GM18868 (cell line): ENCODE measurements around the gene SLC35D2.
"Not testable (repeated sequence)": the region's sequence is repeated elsewhere in the genome, so short reads cannot be mapped to it uniquely, and the experiment has no call there.

ENCODE experiments used
- ATAC-seq: cut with Tn5 transposase; IDR thresholded peaks from one replicate; pipeline ENCODE4 v1.9.1; 2021; ENCODE audit warnings: mild to moderate bottlenecking, moderate library complexity; ENCODE audit not compliant: unreplicated experiment

Gene SLC35D2

DNA sequence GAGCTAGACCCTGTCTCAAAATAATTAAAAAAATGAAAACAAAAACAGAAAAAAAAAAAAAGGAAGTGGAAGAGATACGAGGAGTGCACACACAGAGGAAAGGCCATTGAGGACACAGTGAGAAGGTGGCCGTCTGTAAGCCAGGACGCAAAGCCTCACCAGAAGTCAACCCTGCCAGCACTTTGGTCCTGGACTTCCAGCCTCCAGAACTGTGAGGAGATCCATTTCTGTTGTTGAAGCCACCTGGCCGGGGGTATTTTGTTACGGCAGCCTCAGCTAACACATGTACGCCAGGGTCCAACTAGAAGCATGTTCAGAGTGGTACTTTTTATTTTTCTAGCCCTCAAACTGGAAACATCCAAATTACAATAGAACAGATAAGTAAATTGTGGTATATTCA lies 21.8 kb downstream of the SLC35D2 start:
- ATAC-seq, result no peak

DNA sequence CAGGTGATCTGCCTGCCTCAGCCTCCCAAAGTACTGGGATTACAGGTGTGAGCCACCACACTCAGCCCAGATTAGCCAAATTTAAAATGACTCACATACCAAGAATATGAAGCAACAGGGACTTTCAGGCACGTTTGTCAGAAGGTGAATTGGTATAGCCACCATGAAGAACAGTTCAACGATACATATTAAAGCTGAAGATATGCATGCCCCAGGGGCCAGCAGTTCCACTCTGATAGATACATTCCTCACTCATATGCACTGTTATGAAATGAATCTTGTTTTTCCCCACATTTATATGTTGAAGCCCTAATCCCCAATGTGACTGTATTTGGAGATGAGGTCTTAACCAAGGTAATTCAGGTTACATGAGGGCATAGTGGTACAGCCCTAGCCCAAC lies 22.5 kb downstream of the SLC35D2 start:
- ATAC-seq, result no peak

DNA sequence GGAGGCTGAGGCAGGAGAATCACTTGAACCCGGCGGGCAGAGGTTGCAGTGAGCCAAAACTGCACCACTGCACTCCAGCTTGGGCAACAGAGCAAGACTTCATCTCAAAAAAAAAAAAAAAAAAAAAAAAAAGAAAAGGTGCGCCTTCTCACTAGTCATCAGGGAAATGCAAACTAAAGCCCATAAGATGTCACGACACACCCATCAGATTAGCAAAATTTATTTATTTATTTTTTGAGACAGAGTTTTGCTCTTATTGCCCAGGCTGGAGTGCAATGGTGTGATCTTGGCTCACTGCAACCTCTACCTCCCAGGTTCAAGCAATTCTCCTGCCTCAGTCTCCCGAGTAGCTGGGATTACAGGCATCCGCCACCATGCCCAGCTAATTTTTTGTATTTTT lies 23.0 kb downstream of the SLC35D2 start:
- not testable (repeated sequence) for ATAC-seq

DNA sequence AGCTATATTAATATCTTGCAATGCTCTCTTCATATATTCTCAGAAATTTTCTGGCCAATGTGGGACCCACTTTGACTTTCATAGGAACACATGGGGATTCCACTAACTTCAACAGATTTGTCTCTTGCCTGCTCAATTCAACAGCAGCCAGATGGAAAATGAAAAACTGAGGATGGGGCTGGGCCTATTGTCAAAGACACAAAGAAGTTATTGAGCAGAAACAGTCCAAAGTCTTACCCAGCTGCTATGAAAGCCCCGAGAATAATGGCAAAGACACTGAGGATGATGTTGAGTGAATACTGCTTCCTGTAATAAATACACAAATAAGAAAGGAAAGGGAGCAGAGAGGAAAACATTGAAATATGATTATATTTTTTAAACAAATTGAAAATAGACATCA lies 32.6 kb downstream of the SLC35D2 start:
- ATAC-seq, result no peak

DNA sequence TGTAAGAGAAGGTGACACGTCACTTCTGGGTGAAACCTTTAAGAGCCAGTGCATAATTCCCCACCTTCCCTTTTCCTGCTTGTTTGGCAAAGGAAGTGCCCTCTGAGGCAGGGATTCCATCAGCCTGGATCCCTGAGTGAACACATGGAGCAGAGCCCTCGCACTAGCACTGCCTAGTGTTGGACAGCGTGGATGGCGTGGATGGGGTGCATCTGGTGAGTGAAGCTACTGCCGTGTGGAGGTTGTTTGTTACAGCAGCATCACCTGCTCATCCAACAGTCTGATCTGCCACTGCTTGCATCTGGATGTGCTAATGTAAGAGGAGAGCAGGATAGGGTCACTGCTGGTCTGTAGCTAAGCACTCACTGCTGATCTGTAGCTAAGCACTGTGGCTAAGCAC lies 35.2 kb downstream of the SLC35D2 start:
- no peak for ATAC-seq

DNA sequence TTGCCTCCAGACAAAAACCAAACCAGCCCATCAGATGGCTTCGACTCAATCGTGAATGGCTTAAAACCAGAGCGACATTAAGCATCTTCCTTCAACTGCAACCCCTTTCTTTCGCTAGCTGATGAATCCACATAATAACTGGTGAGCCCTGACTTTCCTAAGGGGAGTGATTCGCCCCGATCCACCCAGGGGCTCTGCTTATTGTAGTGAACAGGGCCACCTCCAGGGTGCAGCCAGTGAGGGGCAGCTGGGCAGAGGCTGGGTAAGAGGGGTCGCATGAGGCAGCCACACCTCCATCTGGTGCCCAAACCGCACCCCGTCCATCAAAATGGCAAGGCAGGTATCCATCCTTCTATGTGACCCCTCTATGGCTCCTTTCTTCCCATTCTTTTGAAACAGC lies 38.0 kb downstream of the SLC35D2 start:
- no peak for ATAC-seq

DNA sequence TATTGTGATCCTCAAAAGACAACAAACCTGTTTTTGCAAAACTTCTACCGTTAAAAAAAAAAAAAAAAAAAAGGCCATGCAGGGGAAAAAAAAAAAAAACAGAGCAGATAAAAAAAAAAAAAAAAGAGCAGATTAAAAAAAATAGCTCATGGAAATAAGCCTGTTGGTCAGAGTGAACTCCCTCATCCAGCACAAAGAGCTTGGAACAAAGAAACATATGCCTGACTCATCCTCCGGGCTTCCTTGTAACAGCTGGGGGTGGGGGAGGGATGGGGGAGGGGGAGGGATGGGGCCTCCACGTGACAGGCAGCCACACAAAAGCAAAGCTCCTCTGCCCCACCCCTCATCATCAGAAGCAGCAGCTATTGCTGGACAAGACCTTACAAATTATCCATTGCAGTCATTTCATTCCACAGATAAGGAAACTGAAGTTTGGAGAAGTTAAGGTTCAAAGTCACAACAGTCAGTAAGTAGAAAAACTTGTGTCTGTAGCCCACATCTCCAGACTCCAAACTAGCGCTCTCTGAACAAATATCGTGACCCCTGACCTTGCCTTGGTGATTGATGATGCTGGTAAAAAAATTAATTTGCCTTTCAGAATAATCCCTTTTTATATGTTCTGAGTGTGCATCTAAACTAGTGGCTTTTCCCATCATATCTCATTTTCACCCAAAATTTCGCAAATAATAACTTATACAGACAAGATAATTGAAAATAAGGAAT lies 38.9 kb downstream of the SLC35D2 start:
- no peak for ATAC-seq

DNA sequence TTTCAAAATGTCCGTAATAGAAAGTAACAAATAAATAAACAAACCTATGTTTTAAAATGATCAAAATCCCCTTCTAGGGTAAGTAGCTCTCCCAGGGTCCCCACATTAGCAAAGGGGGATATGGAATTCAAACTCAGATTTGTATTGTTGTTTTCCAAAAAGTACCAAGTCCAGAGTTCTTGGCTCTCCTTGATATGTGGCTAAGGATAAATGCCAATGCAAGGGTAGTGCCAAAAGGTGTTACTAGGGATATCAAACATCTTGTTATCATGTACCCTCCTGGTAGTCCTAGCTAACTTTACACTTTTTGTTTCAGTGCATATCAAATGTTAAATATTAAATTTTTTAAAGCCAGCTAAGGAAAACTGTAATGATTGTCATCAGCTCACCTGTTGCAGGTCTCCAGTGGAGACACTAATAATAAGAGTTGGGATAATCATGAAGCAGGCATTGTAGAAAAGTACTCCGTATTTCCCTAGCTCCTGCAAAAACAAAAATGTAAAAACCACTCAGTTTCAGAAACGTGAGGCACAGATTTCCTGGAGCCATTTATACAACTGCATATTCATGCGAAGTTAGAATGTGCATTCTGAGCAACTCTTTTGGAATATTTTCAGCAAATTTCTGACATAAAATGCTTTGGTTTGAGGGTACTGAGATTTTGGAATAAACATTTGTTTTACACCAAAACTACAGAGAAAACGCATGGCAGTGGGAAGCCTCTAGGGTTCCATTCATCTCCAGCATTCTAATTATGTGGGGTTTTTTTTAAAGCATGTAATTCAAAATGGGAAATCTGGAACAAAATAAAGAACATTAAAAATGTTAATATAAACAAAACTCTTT lies 39.8 kb downstream of the SLC35D2 start:
- ATAC-seq, result no peak

DNA sequence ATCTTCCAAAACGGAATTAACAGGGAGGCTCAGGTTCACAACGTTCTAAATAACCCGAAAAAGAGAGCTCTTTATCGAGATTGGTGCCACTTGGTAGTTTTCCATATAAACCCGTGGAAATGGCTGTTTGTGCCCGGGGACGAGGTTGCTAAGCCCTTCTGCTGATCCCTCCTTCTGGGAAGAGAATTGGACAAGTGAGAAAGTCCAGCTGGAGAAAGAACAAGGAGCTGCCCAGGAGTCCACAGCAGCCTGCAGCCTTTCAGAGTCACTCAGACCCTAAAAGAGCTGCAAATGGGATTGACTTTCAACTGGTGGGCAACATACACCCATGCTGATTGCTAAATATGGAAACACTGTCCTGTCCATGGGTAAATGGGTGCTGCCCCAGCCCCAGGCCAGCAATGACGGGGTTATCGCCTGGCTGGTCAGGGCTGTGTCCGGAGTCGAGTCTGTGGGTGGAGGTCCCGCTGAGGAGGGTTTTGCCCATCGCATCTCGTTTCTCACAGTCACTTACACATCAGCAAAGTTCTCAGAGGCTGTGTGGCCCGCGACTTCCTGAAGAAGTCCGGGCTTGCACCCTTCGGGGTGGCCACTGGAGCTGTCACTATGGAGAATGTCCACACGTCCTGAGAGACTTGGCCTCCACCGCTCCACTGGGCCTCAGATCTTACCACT lies 40.8 kb downstream of the SLC35D2 start:
- no peak for ATAC-seq

DNA sequence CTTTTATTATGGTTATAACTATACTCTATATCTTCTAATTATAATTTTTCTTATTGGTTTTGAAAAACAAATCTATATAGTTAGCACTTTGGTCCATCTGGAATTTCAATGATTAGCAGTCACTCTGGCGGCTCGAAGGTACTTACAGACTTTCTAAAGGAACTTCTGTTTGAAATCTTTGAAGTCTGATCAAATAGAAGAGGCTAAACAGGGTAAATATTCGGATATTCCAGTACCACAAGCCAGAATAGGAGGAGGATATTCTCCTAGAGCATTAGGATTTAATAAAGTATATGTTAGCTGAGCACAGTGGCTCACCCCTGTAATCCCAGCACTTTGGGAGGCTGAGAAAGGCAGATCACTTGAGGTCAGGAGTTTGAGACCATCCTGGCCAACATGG lies 42.8 kb downstream of the SLC35D2 start:
- ATAC-seq, result no peak

DNA sequence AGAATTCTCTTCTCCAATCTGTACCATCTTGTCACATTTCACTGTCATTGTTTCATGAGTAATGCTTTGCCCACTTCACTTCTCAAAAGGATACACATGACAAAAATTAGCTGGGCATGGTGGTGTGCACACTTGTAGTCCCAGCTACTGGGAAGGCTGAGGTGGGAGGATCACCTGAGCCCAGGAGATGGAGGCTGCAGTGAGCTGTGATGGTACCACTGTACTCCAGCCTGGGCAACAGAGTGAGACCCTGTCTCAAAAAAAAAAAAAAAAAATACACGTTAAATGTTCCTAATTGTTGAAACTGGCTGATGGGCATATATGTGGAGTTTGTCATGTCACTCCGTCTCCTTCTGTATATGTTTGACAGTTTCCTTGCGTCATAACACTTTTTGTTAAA lies 45.2 kb downstream of the SLC35D2 start:
- no peak for ATAC-seq

DNA sequence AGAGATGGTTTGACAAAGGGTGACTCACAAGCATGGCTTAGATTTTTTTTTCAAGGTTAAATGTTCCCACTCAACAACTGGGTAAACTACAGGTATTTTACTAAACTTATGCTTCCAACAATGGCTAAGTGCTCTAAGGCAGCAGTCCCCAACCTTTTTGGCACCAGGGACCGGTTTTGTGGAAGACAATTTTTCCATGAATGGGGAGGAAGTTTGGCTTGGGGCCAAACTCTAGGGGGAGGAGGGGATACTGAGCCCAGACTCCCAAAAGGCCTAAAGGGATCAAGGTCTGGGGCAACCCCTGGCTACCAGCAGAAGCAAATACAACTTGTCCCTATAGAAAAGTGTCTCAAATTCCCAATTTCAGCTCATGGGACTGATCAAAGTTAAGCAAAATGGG lies 49.6 kb downstream of the SLC35D2 start:
- ATAC-seq, result no peak

DNA sequence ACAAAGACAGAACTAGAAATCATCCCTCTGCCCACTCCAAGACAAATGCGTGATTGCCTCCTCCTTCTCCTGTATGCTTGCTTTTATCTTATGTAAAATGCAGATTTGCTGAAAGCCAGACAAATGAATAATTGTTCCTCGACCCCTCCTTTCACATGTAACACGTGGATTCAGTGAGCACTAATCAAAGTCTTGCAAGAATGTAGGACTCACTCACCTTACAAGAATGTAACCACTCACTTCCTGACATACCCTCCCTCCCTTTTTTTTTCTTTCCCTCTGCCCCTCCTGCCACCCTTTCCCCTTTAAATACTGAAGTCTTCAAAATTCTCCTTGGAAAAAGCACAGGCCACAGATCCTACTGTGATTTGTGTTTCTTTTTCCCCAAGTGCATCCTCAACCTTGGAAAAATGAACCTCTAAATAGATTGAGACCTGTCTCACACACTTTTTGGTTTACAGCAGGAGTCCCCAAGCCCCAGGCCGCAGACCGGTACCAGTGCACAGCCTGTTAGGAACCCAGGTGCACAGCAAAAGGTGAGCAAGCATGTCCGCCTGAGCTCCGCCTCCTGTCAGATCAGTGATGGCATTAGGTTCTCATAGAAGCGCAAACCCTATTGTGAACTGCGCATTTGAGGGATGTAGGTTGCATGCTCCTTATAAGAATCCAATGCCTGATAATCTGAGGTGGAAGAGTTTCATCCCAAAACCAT lies 52.1 kb downstream of the SLC35D2 start:
- no peak for ATAC-seq

DNA sequence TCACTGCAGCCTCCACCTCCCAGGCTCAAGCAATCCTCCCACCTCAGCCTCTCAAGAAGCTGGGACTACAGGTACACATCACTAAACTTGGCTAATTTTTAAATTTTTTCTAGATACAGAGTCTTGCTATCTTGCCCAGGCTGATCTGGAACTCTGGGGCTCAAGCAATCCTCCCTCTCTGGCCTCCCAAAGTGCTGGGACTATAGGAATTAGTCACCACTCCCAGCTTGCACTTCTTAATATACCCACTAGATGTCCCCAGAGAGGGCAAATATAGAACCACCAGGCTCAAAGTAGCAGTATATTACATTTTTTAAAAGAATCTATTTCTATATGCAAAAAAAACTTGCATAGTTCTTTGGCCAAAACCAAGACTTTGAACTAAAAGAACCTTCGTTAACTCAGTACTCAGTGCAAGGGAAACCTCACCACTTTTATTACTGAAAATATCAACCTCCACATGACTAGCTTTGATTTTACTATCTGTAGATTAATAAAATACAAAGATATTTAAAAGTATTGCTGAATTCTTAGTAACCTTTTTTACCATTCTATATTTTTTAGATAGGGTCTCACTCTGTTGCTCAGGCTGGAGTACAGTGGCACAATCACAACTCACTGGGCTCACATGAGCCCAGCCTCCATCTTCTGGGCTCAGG lies 55.7 kb downstream of the SLC35D2 start:
- ATAC-seq, result no peak

DNA sequence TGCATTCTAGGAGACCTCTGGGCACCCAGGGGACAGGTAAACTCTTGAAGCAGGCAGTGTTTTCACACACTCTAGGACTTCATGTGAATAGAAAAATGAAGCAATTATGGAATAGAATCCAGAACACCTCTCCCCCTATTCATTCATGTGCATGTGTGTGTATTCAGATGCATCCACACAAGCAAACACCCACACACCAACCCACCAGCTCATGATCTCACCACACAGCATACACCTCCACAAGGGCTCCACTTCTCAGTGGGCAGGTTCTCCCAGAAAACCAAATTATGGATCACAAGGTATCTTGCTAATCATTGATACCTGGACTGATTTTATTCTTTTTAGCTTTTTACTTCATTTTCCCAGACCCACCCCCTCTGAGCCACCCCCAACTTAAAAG lies 60.3 kb downstream of the SLC35D2 start:
- no peak for ATAC-seq

DNA sequence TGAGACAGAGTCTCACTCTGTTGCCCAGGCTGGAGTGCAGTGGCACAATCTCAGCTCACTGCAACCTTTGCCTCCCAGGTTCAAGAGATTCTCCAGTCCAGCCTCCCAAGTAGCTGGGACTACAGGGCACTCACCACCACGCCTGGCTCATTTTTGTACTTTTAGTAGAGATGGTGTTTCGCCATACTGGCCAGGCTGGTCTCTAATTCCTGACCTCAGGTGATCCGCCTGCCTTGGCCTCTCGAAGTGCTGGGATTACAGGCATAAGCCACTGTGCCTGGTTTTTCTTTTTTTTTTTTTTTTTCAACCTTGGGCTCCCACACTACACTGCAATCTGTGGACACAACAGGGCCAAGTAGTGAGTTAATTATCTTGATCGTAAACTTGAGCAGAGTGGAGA lies 60.8 kb downstream of the SLC35D2 start:
- not testable (repeated sequence) for ATAC-seq

DNA sequence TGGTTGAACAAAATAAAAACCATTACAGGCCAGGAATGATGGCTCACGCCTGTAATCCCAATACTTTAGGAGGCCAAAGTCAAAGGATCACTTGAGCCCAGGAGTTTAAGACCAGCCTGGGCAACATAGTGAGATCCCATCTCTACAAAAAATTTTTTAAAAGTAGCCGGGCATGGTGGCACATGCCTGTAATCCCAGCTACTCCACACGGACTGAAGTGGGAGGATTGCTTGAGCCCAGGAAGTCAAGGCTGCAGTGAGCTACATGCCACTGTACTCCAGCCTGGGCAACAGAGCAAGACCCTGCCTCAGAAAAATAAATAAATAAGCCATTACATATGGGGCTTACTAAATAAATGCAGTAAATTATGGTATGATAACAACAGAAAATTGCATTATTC lies 61.3 kb downstream of the SLC35D2 start:
- ATAC-seq, result not testable (repeated sequence)

DNA sequence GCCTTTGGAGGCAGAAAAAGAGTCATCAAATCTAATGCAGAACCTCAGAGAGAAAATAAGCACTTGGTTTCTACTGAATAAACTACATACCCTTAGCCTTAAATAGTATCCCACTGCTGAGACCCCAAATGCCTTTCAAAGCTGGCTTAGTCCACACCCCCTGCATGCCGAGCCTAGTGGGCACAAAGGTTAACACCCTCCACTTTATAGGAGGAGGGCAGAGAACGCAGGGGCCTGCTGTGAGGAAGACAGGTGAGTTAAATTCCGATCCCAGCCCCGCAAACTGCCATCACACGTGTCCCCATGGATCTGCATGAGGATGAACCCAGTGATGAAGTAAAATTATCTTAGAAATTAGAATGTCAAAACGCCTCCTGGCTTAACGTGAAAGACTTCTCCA lies 62.0 kb downstream of the SLC35D2 start:
- ATAC-seq, result no peak

DNA sequence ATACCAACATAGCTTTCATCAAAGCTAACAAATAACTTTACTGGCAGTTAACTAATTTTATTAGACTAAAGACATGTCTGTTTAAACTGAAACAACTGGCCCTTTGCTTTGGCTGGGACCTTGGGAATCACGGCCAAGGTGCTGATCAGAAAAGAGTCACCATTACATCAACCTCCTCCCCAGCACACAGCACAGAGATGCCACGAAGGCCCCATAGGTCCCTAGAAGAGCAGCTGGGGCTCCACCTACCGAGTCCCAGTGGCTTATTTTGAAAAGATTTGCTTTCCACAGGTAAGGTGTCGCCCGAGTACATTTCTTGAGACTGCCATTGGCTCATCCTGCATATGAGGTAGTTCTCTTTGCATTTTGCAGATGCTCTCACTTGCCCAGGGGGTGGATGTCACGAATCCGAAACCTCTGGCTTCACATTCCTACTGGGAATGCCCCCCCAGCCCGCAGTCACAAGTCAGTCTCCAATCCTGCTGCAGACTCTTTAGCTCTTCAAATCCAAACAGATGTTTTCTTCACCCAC lies 62.7 kb downstream of the SLC35D2 start:
- no peak for ATAC-seq

DNA sequence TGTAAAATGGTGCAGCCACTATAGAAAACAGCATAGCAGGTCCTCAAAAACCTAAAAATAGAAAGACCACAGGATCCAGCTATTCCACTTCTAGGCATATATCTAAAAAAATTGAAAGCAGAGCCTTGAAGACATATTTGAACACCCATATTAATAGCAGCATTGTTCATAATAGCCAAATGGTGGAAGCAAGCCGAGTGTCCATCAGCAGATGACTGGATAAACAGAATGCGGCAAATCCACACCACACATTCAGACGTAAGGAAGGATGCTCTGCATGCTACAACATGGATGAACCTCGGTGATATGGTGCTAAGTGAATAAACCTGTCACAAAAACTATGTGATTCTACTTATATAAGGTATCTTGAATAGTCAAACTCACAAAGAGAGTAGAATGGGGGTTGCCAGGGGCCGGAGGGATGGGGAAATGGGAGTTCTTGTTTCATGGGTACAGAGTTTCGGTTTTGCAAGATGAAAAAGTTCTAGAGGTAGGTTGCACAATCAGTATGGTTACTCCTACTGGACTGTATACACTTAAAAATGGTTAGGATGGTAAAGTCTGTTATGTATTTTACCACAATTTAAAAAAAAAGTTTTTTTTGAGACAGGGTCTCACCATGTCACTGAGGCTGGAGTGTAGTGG lies 64.5 kb downstream of the SLC35D2 start:
- no peak for ATAC-seq
